H9 (cell line): ENCODE measurements around the gene TMEM184B. TPM values are rescaled to one million over a fixed set of nuclear protein-coding genes. Genes with fewer than 3 reads are reported as not detected.

Experiments used
- DNase-seq: peaks from one replicate; pipeline ENCODE4 v3.0.0-alpha.2; 2017
- H2AFZ ChIP-seq: one replicate; pipeline ENCODE4 v1.6.1; 2013; ENCODE audit warnings: mild to moderate bottlenecking, low read length, control low read depth, moderate library complexity
- H2AK5ac ChIP-seq: 2 replicates; pipeline ENCODE4 v1.6.1; 2013; ENCODE audit warnings: low read length, control low read depth, mixed read lengths; ENCODE audit not compliant: insufficient read length
- H2BK120ac ChIP-seq: one replicate; pipeline ENCODE4 v1.6.1; 2013; ENCODE audit warnings: low read depth, mild to moderate bottlenecking, low read length, control low read depth, inconsistent platforms; ENCODE audit not compliant: poor library complexity, severe bottlenecking
- H2BK12ac ChIP-seq: 2 replicates; pipeline ENCODE4 v1.6.1; 2013; ENCODE audit warnings: low read length, control low read depth, mixed read lengths, low read depth; ENCODE audit not compliant: insufficient read length
- H2BK15ac ChIP-seq: 2 replicates; pipeline ENCODE4 v1.6.1; 2013; ENCODE audit warnings: low read depth, low read length, control low read depth
- H2BK20ac ChIP-seq: one replicate; pipeline ENCODE4 v1.6.1; 2013; ENCODE audit warnings: low read depth, mild to moderate bottlenecking, low read length, control low read depth, inconsistent platforms; ENCODE audit not compliant: poor library complexity, severe bottlenecking
- H2BK5ac ChIP-seq: 2 replicates; pipeline ENCODE4 v1.6.1; 2013; ENCODE audit warnings: low read length, control low read depth, mixed read lengths; ENCODE audit not compliant: insufficient read length
- H3K14ac ChIP-seq: 2 replicates; pipeline ENCODE4 v1.6.1; 2013; ENCODE audit warnings: low read length, control low read depth; ENCODE audit not compliant: insufficient read depth
- H3K18ac ChIP-seq: 2 replicates; pipeline ENCODE4 v1.6.1; 2013; ENCODE audit warnings: low read depth, mild to moderate bottlenecking, mixed read lengths, low read length, control low read depth; ENCODE audit not compliant: insufficient read length
- H3K23ac ChIP-seq: 2 replicates; pipeline ENCODE4 v1.6.1; 2013; ENCODE audit warnings: low read length, control low read depth, mixed read lengths, low read depth; ENCODE audit not compliant: insufficient read length
- H3K23me2 ChIP-seq: 2 replicates; pipeline ENCODE4 v1.6.1; 2013; ENCODE audit warnings: low read depth, mild to moderate bottlenecking, mixed read lengths, low read length, control low read depth; ENCODE audit not compliant: insufficient read length, poor library complexity, severe bottlenecking
- H3K27ac ChIP-seq: 2 replicates; pipeline ENCODE4 v1.5.1; 2013; ENCODE audit warnings: low read length, control low read depth, mixed read lengths, low read depth; ENCODE audit not compliant: insufficient read length
- H3K27me3 ChIP-seq: 2 replicates; pipeline ENCODE4 v1.6.1; 2013; ENCODE audit warnings: low read length, control low read depth, inconsistent platforms; ENCODE audit not compliant: insufficient read depth
- H3K4ac ChIP-seq: 2 replicates; pipeline ENCODE4 v1.6.1; 2013; ENCODE audit warnings: low read depth, mild to moderate bottlenecking, control low read depth, inconsistent platforms, low read length, moderate library complexity
- H3K4me1 ChIP-seq: 2 replicates; pipeline ENCODE4 v1.6.1; 2013; ENCODE audit warnings: low read length, control low read depth, inconsistent platforms; ENCODE audit not compliant: insufficient read depth
- H3K4me2 ChIP-seq: 2 replicates; pipeline ENCODE4 v1.6.1; 2013; ENCODE audit warnings: low read length, control low read depth, mixed read lengths; ENCODE audit not compliant: insufficient read length, insufficient read depth
- H3K56ac ChIP-seq: 2 replicates; pipeline ENCODE4 v1.6.1; 2013; ENCODE audit warnings: low read depth, mild to moderate bottlenecking, mixed read lengths, low read length, control low read depth; ENCODE audit not compliant: insufficient read length
- H3K79me1 ChIP-seq: 2 replicates; pipeline ENCODE4 v1.6.1; 2013; ENCODE audit warnings: low read depth, mild to moderate bottlenecking, moderate library complexity, low read length, control low read depth, inconsistent platforms; ENCODE audit not compliant: insufficient read depth, poor library complexity, severe bottlenecking
- H3K79me2 ChIP-seq: 2 replicates; pipeline ENCODE4 v1.6.1; 2013; ENCODE audit warnings: low read length, control low read depth, inconsistent platforms; ENCODE audit not compliant: insufficient read depth
- H3K9ac ChIP-seq: 2 replicates; pipeline ENCODE4 v1.6.1; 2013; ENCODE audit warnings: low read length, control low read depth, mixed read lengths; ENCODE audit not compliant: insufficient read length; ENCODE audit errors: extremely low read depth
- H3K9me3 ChIP-seq: one replicate; pipeline ENCODE4 v1.6.1; 2013; ENCODE audit warnings: low read depth, low read length, inconsistent platforms; ENCODE audit not compliant: control insufficient read depth
- H3T11ph ChIP-seq: one replicate; pipeline ENCODE4 v1.6.1; 2013; ENCODE audit warnings: mild to moderate bottlenecking, low read length, control low read depth, inconsistent platforms
- H4K20me1 ChIP-seq: one replicate; pipeline ENCODE4 v1.6.1; 2013; ENCODE audit not compliant: control insufficient read depth, insufficient read length, insufficient read depth
- H4K5ac ChIP-seq: 2 replicates; pipeline ENCODE4 v1.6.1; 2013; ENCODE audit warnings: low read depth, mild to moderate bottlenecking, mixed read lengths, low read length, control low read depth; ENCODE audit not compliant: insufficient read length
- H4K8ac ChIP-seq: replicated peaks from 2 replicates; pipeline ENCODE4 v1.6.1; 2013; ENCODE audit warnings: low read length, control low read depth, mixed read lengths, low read depth; ENCODE audit not compliant: insufficient read length
- H4K91ac ChIP-seq: 2 replicates; pipeline ENCODE4 v1.6.1; 2013; ENCODE audit warnings: low read depth, mild to moderate bottlenecking, moderate library complexity, mixed read lengths, low read length, control low read depth; ENCODE audit not compliant: insufficient read length
- H3K27ac Mint-ChIP-seq, 3 experiments: 2 replicates in 2 of 3; 3 replicates in 1 of 3; pipeline ENCODE4 v1.8.0; 2020 to 2021; ENCODE audit warnings: mixed read lengths in 3 of 3, mild to moderate bottlenecking in 1 of 3, moderate library complexity in 1 of 3
- H3K27me3 Mint-ChIP-seq: 2 replicates; pipeline ENCODE4 v1.8.0; 2021; ENCODE audit warnings: low read depth, mild to moderate bottlenecking, moderate library complexity, mixed read lengths
- H3K36me3 Mint-ChIP-seq, 3 experiments: 2 replicates in 2 of 3; 3 replicates in 1 of 3; pipeline ENCODE4 v1.8.0; 2020 to 2021; ENCODE audit warnings: low read depth in 3 of 3, mixed read lengths in 3 of 3; ENCODE audit not compliant: insufficient read depth in 1 of 3
- H3K4me1 Mint-ChIP-seq, 2 experiments: 2 replicates each; pipeline ENCODE4 v1.8.0; 2020; ENCODE audit warnings: mixed read lengths in 2 of 2
- H3K4me3 Mint-ChIP-seq, 2 experiments: 2 replicates in 1 of 2; 3 replicates in 1 of 2; pipeline ENCODE4 v1.8.0; 2020 to 2021; ENCODE audit warnings: mild to moderate bottlenecking in 2 of 2, mixed read lengths in 2 of 2, moderate library complexity in 1 of 2
- H3K9me3 Mint-ChIP-seq, 2 experiments: 2 replicates in 1 of 2; 3 replicates in 1 of 2; pipeline ENCODE4 v1.8.0; 2020; ENCODE audit warnings: mild to moderate bottlenecking in 2 of 2, mixed read lengths in 2 of 2, moderate library complexity in 1 of 2
- WGBS: extraction: QIAGEN DNeasy Blood & Tissue Kit; methylation state at CpG from one replicate; pipeline ENCODE4 v1.1.7; 2013; ENCODE audit warnings: missing lambda C conversion rate, low lambda C conversion rate, mixed read lengths; ENCODE audit not compliant: insufficient read length; ENCODE audit errors: extremely low coverage; 5-methylcytosine and 5-hydroxymethylcytosine counted together
- total RNA-seq: library from RNA; stranded (reverse); gene quantifications from 2 replicates; pipeline ENCODE4 v1.2.1, GENCODE V29; 2021
- TF ChIP-seq, protein P1 (sequence below): fragments of 200-600 bp; sonication (generic); conservative IDR thresholded peaks from 3 replicates; pipeline ENCODE4 v1.8.0; 2021; ENCODE audit warnings: antibody characterized with exemption, mild to moderate bottlenecking

The TMEM184B gene
- total RNA-seq, 1 experiment from 2014 or later = 58.5 TPM

- no peak for DNase-seq
- Mint-ChIP-seq H3K9me3 (no peaks in the 10 kb centered on the region), H3K27ac (peak overlapping the region; percentile 48 to 89 (median 53); a peak in 4 of 7 replicates), H3K4me3 (no peak overlapping the region), H3K27me3 (peaks cover 1% of the 10 kb centered on the region; the same call in 1 of the 2 replicates), H3K4me1 (peaks cover 19 to 33% of the 10 kb centered on the region in 2 experiments), H3K36me3 (peaks cover 26 to 68% (median 54%) of the 10 kb centered on the region in 3 experiments; a peak in 6 of 7 replicates)
- Histone ChIP-seq H3K79me1 (no peaks in the 10 kb centered on the region), H2BK120ac (no peak overlapping the region), H2AK5ac (no peak overlapping the region), H2BK5ac (no peak overlapping the region), H2BK12ac (no peak overlapping the region), H3K9me3 (no peaks in the 10 kb centered on the region), H4K91ac (no peak overlapping the region), H2BK15ac (no peak overlapping the region), H4K20me1 (peaks cover 2% of the 10 kb centered on the region), H3T11ph (no peak overlapping the region), H3K27ac (no peak overlapping the region), H3K4me2 (no peak overlapping the region), H3K9ac (no peak overlapping the region), H3K14ac (no peak overlapping the region), H3K27me3 (no peaks in the 10 kb centered on the region), H4K8ac (no peak overlapping the region), H3K23ac (no peak overlapping the region), H3K56ac (no peak overlapping the region), H3K23me2 (no peaks in the 10 kb centered on the region), H3K4me1 (no peaks in the 10 kb centered on the region; the same call in 1 of the 2 replicates), H3K18ac (no peak overlapping the region), H2AFZ (no peak overlapping the region), H3K4ac (no peak overlapping the region), H2BK20ac (no peak overlapping the region), H3K79me2 (no peaks in the 10 kb centered on the region), H4K5ac (no peak overlapping the region)
- WGBS = no CpG with 5 or more reads among the region's 8 CpGs
- TF ChIP-seq, protein P1, sequence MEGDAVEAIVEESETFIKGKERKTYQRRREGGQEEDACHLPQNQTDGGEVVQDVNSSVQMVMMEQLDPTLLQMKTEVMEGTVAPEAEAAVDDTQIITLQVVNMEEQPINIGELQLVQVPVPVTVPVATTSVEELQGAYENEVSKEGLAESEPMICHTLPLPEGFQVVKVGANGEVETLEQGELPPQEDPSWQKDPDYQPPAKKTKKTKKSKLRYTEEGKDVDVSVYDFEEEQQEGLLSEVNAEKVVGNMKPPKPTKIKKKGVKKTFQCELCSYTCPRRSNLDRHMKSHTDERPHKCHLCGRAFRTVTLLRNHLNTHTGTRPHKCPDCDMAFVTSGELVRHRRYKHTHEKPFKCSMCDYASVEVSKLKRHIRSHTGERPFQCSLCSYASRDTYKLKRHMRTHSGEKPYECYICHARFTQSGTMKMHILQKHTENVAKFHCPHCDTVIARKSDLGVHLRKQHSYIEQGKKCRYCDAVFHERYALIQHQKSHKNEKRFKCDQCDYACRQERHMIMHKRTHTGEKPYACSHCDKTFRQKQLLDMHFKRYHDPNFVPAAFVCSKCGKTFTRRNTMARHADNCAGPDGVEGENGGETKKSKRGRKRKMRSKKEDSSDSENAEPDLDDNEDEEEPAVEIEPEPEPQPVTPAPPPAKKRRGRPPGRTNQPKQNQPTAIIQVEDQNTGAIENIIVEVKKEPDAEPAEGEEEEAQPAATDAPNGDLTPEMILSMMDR = no peak
Measured at GRCh38 chr22:38290347-38290746, 17.5 kb upstream of the TMEM184B start.
